ENCODE data around the gene HSPE1. TPM values are rescaled to one million over a fixed set of nuclear protein-coding genes. Genes with fewer than 3 reads are reported as not detected.

Gene HSPE1
- total and polyA plus RNA-seq, 2 experiments from 2014 or later: 54.6 to 188 TPM

GRCh38 chr2:197517150-197517549 is 17.0 kb downstream of the HSPE1 start:
- H3K9me3 ChIP-seq (ENCODE audit: low read depth): no peaks in the 10 kb centered on the region
- peaks cover 5% of the 10 kb centered on the region; the same call in 1 of the 2 replicates for H4K20me1 ChIP-seq (ENCODE audit: insufficient read depth)
- no peaks in the 10 kb centered on the region for H3K36me3 ChIP-seq (ENCODE audit: low read depth)
- peak; percentile 23 for DNase-seq
- H3K9me2 ChIP-seq (ENCODE audit: insufficient read depth): no peaks in the 10 kb centered on the region
- in situ Hi-C loops (cut with MboI): no loop called here
- peak overlapping the region; percentile 100 for H3K4me3 ChIP-seq
- no peak for TF ChIP-seq EZH2phosphoT487 (IDR thresholded peaks at IDR 0.05; ENCODE audit: insufficient read depth, low read depth)
- TF ChIP-seq EZH2 (IDR thresholded peaks at IDR 0.05; ENCODE audit: insufficient read depth, poor library complexity, severe bottlenecking): no peak
- peak overlapping the region; percentile 93; the same call in 1 of the 2 replicates for H2AFZ ChIP-seq
- H3K27me3 ChIP-seq (replicated peaks; ENCODE audit: insufficient read depth): no peaks in the 10 kb centered on the region
- H3K79me2 ChIP-seq (ENCODE audit: insufficient read depth): peaks cover 63% of the 10 kb centered on the region
- H3K9ac ChIP-seq: peak overlapping the region; percentile 89
- H3K4me1 ChIP-seq (ENCODE audit: insufficient read depth): peaks cover 23% of the 10 kb centered on the region
- H3F3A ChIP-seq (ENCODE audit: insufficient read depth): peaks cover 30% of the 10 kb centered on the region
- 2 to 13% methylated on average over 2 of the region's 2 CpGs for WGBS, 2 experiments (ENCODE audit: low coverage in 1 of 2, low lambda C conversion rate in 2 of 2, missing lambda C conversion rate in 2 of 2)
- H3K27ac ChIP-seq: peak overlapping the region; percentile 70; the same call in 1 of the 2 replicates
- peak overlapping the region; percentile 95 for H3K4me2 ChIP-seq (ENCODE audit: unreplicated experiment)

DNA sequence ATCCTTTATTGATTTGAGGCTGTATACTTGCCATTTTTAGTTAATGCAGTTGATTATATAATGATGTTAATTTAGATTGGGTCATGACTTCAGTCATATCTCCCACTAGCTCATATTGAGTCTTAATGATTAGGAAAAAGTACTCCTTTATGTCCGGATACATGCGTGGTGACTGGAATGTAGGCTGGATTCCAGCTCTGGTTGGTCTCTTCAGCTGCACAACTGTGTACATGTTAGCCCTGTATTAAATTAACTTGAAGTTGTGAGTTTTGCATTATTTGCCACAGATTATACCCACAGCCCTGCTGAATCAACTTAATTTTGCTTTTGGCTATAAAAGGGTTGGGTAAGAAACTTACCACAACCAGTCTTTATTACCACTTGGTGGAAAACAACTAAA is 38.2 kb downstream of the HSPE1 start:
- Histone ChIP-seq H3K36me3 (ENCODE audit: low read depth) (peaks cover 36% of the 10 kb centered on the region), H3K4me3 (no peak overlapping the region), H2AFZ (no peak overlapping the region), H3K27ac (no peak overlapping the region), H3K9me2 (ENCODE audit: insufficient read depth) (no peaks in the 10 kb centered on the region), H3K79me2 (ENCODE audit: insufficient read depth) (peaks cover 96% of the 10 kb centered on the region), H3K9me3 (ENCODE audit: low read depth) (no peaks in the 10 kb centered on the region), H3K9ac (no peak overlapping the region), H3K4me1 (ENCODE audit: insufficient read depth) (peaks cover 8% of the 10 kb centered on the region), H3F3A (ENCODE audit: insufficient read depth) (peaks cover 5% of the 10 kb centered on the region; the same call in 1 of the 2 replicates), H3K4me2 (ENCODE audit: unreplicated experiment) (no peak overlapping the region), H3K27me3 (replicated peaks; ENCODE audit: insufficient read depth) (no peaks in the 10 kb centered on the region), H4K20me1 (ENCODE audit: insufficient read depth) (0 out of 2 replicates have a peak, but pooled peaks cover 6% of the 10 kb centered on the region)
- in situ Hi-C loops (cut with MboI): no loop called here
- peak; percentile 14 for DNase-seq
- TF ChIP-seq EZH2phosphoT487 (IDR thresholded peaks at IDR 0.05; ENCODE audit: insufficient read depth, low read depth): no peak
- no peak for TF ChIP-seq EZH2 (IDR thresholded peaks at IDR 0.05; ENCODE audit: insufficient read depth, poor library complexity, severe bottlenecking)
- WGBS, 2 experiments (ENCODE audit: low coverage in 1 of 2, low lambda C conversion rate in 2 of 2, missing lambda C conversion rate in 2 of 2): 40 to 57% methylated on average over 2 of the region's 2 CpGs

DNA sequence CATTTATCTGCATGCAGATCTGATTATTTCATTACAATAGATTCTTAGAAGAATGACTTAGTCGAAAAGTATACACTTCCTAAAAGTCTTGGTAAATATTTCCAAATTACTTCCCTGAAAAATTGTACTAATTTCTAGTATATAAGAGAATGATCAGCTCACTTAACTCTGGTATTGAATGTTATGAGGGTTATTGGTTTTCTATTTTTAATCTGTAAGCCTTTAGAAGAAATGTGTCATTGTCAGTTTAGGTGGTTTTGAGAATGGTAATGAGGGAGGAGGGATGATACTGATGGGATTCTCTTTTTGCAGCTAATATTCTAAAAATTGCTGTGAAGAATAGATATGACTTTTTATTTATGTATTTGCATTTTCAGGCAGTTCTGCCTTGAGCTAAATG is 39.6 kb downstream of the HSPE1 start:
- Histone ChIP-seq H3K9me3 (ENCODE audit: low read depth) (no peaks in the 10 kb centered on the region), H3K79me2 (ENCODE audit: insufficient read depth) (peaks cover 96% of the 10 kb centered on the region), H3F3A (ENCODE audit: insufficient read depth) (no peaks in the 10 kb centered on the region), H2AFZ (no peak overlapping the region), H3K4me3 (no peak overlapping the region), H3K9me2 (ENCODE audit: insufficient read depth) (no peaks in the 10 kb centered on the region), H3K36me3 (ENCODE audit: low read depth) (peaks cover 43% of the 10 kb centered on the region), H3K27ac (no peak overlapping the region), H3K27me3 (replicated peaks; ENCODE audit: insufficient read depth) (no peaks in the 10 kb centered on the region), H4K20me1 (ENCODE audit: insufficient read depth) (0 out of 2 replicates have a peak, but pooled peaks cover 6% of the 10 kb centered on the region), H3K4me1 (ENCODE audit: insufficient read depth) (peaks cover 4% of the 10 kb centered on the region; the same call in 1 of the 2 replicates), H3K9ac (no peak overlapping the region), H3K4me2 (ENCODE audit: unreplicated experiment) (no peak overlapping the region)
- no peak for TF ChIP-seq EZH2 (IDR thresholded peaks at IDR 0.05; ENCODE audit: insufficient read depth, poor library complexity, severe bottlenecking)
- no peak for TF ChIP-seq EZH2phosphoT487 (IDR thresholded peaks at IDR 0.05; ENCODE audit: insufficient read depth, low read depth)
- in situ Hi-C loops (cut with MboI): no loop called here
- WGBS, 2 experiments (ENCODE audit: low coverage in 1 of 2, low lambda C conversion rate in 2 of 2, missing lambda C conversion rate in 2 of 2): 16 to 26% methylated on average over 1 of the region's 1 CpG
- DNase-seq: no peak

DNA sequence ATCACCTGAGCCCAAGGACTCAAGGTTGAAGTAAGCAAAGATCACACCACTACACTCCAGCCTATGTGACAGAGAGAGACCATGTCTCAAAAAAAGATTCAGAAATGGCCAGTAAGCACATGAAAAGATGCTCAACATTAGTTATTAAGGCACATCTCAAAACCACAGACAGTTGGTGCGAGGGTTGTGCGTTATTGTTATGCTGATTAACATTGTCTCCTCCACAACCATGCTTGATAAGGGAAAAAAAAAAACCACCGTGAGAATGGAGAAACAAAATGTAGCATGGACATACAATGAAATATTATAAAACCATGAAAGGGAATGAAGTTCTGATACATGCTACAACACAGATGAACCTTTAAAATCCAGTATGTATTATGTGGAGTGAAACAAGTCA is 43.0 kb downstream of the HSPE1 start:
- no peak overlapping the region for H3K9ac ChIP-seq
- no peaks in the 10 kb centered on the region for H3K9me2 ChIP-seq (ENCODE audit: insufficient read depth)
- in situ Hi-C loops (cut with MboI): no loop called here
- TF ChIP-seq EZH2phosphoT487 (IDR thresholded peaks at IDR 0.05; ENCODE audit: insufficient read depth, low read depth) (no peak), EZH2 (IDR thresholded peaks at IDR 0.05; ENCODE audit: insufficient read depth, poor library complexity, severe bottlenecking) (no peak)
- peaks cover 45% of the 10 kb centered on the region for H3K36me3 ChIP-seq (ENCODE audit: low read depth)
- 79 to 84% methylated on average over 3 of the region's 3 CpGs for WGBS, 2 experiments (ENCODE audit: low coverage in 1 of 2, low lambda C conversion rate in 2 of 2, missing lambda C conversion rate in 2 of 2)
- no peak for DNase-seq
- no peak overlapping the region for H3K4me3 ChIP-seq
- H3K79me2 ChIP-seq (ENCODE audit: insufficient read depth): peaks cover 96% of the 10 kb centered on the region
- H3K4me1 ChIP-seq (ENCODE audit: insufficient read depth): peaks cover 4% of the 10 kb centered on the region; the same call in 1 of the 2 replicates
- no peaks in the 10 kb centered on the region for H3F3A ChIP-seq (ENCODE audit: insufficient read depth)
- no peaks in the 10 kb centered on the region for H3K9me3 ChIP-seq (ENCODE audit: low read depth)
- H2AFZ ChIP-seq: no peak overlapping the region
- H4K20me1 ChIP-seq (ENCODE audit: insufficient read depth): 0 out of 2 replicates have a peak, but pooled peaks cover 6% of the 10 kb centered on the region
- no peak overlapping the region for H3K27ac ChIP-seq
- H3K4me2 ChIP-seq (ENCODE audit: unreplicated experiment): no peak overlapping the region
- no peaks in the 10 kb centered on the region for H3K27me3 ChIP-seq (replicated peaks; ENCODE audit: insufficient read depth)
